Measurements from ENCODE around the gene BORCS8.
"Not testable (repeated sequence)": the region's sequence is repeated elsewhere in the genome, so short reads cannot be mapped to it uniquely, and the experiment has no call there.

The BORCS8 gene

GRCh38 chr19:19147344-19147743 lies 44.6 kb downstream of the BORCS8 start:
- no peak for DNase-seq

GRCh38 chr19:19146865-19147264 lies 45.1 kb downstream of the BORCS8 start:
- DNase-seq: no peak

DNA sequence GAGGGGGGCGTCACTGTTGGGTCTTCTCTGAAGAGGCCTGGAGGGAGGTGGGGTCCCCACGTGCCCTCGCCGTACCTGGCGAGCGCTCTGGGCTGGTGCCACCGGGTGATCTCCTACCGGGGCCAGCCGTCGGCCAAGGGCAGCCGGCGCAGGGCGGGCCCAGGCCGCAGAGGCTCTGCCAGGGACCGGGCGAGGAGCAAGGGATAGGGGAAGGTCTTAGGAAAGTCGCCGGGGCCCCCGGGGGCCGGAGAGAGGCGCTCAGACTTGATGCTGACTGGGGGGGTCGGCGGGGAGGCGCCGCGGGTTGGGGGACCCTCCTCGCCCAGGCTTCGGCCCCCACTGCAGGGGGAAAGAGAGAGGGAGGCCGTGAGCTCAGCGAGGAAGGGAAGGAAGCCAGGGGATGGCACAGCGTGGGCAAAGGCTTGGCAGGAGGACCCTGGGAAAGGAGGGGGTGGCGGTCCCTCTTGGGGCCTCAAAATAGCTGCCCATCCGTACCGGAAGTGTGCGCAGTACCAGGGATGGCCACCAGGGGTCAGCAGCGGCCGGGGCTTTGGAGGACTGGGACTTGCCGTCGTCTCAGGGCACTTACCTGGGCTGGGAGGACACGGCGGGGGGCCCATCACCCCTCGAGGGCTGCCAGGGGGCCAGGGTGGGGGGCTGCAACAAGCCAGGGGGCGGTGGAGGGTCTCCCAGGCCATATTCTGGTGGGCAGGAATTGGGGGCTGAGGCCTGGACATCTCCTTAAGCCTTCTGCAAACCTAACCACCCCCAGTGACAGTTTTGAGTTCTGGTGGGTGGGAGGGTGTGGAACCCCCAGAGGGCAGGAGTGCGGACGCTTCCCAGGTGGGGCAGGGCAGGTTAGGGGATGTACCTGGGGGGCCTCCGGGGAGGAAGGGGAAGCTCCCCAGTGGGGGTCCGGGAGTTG lies 46.0 kb downstream of the BORCS8 start:
- DNase-seq: peak; percentile 52 to 89 (median 80)

- DNase-seq: no peak
These were observed 46.7 kb downstream of the BORCS8 start for GRCh38 chr19:19145281-19145680.

GRCh38 chr19:19142347-19142746 lies 49.6 kb downstream of the BORCS8 start:
- DNase-seq: no peak

- no peak for DNase-seq
These were observed 51.5 kb downstream of the BORCS8 start for GRCh38 chr19:19140476-19140875.

- DNase-seq: no peak
These were observed 52.1 kb downstream of the BORCS8 start for GRCh38 chr19:19139876-19140229.

- DNase-seq: peak; percentile 89 to 95 (median 93)
These were observed 53.6 kb downstream of the BORCS8 start, which contains the start of gene TMEM161A for GRCh38 chr19:19138109-19138981. Gene TMEM161A (minus strand): TSS chr19:19138478. CDS start chr19:19138428, 50 bp downstream.

DNA sequence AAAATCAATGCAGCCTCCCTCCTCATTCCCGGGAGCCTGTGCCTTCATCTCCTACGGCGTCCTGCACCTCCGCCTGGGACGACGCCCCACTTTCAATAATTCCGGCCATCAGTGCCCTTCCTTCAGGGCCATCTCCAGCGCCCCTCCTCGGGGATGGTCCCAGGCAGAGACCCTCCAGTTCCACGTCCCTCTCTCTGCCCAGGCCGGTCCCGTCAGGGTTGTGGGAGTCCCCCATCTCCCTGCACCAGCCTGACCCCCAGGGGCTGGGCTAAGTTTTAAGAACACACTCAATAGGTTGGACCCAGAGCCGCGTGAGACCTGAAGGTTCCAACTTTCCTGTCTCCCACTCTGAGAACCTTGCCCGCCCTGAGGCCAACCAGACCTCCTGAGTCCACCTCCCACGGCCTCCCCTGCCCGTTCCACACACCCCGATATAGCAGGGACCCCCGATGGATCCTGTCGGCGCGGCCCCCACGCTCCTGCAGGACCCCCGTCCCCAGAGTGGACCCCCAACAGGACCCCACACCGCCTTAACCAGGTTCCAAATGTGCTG lies 54.3 kb downstream of the BORCS8 start:
- DNase-seq: no peak

- not testable (repeated sequence) for DNase-seq
These were observed 56.2 kb downstream of the BORCS8 start for GRCh38 chr19:19135713-19136112.

GRCh38 chr19:19134687-19135158 lies 57.2 kb downstream of the BORCS8 start:
- peak in 5 of 6 experiments; percentile 40 to 53 (median 49) for DNase-seq

GRCh38 chr19:19133985-19134384 lies 58.0 kb downstream of the BORCS8 start:
- DNase-seq: no peak

- DNase-seq: no peak
These were observed 59.0 kb downstream of the BORCS8 start for GRCh38 chr19:19132912-19133311.

GRCh38 chr19:19131989-19132388 lies 60.0 kb downstream of the BORCS8 start:
- no peak for DNase-seq
